ENCODE measurements around the gene PYGO2.

- TF ChIP-seq, protein P1, sequence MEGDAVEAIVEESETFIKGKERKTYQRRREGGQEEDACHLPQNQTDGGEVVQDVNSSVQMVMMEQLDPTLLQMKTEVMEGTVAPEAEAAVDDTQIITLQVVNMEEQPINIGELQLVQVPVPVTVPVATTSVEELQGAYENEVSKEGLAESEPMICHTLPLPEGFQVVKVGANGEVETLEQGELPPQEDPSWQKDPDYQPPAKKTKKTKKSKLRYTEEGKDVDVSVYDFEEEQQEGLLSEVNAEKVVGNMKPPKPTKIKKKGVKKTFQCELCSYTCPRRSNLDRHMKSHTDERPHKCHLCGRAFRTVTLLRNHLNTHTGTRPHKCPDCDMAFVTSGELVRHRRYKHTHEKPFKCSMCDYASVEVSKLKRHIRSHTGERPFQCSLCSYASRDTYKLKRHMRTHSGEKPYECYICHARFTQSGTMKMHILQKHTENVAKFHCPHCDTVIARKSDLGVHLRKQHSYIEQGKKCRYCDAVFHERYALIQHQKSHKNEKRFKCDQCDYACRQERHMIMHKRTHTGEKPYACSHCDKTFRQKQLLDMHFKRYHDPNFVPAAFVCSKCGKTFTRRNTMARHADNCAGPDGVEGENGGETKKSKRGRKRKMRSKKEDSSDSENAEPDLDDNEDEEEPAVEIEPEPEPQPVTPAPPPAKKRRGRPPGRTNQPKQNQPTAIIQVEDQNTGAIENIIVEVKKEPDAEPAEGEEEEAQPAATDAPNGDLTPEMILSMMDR (IDR thresholded peaks at IDR 0.05; ENCODE audit: insufficient read depth, low read length, poor library complexity, severe bottlenecking) = no peak
- TF ChIP-seq EZH2phosphoT487 (conservative IDR thresholded peaks at IDR 0.05; ENCODE audit: low read length) = no peak
Observed at GRCh38 chr1:155003766-155004351, 42.3 kb upstream of the PYGO2 start.
